GM21526 (cell line): Measurements from ENCODE around the gene COL3A1.

Experiments
- ATAC-seq: cut with Tn5 transposase; IDR thresholded peaks from one replicate; pipeline ENCODE4 v1.9.1; 2021; ENCODE audit warnings: moderate library complexity; ENCODE audit not compliant: unreplicated experiment, low FRiP score

Gene COL3A1

GRCh38 chr2:189014449-189015138 is 40.4 kb downstream of the COL3A1 start:
- no peak for ATAC-seq

- ATAC-seq = no peak
These were observed 41.2 kb downstream of the COL3A1 start for GRCh38 chr2:189015359-189015758.

GRCh38 chr2:189016311-189016861 is 42.2 kb downstream of the COL3A1 start:
- no peak for ATAC-seq

- no peak for ATAC-seq
These were observed 44.5 kb downstream of the COL3A1 start for GRCh38 chr2:189018631-189019030.

- no peak for ATAC-seq
These were observed 46.0 kb downstream of the COL3A1 start for GRCh38 chr2:189020179-189020578.

GRCh38 chr2:189022053-189022481 is 47.9 kb downstream of the COL3A1 start:
- no peak for ATAC-seq

- no peak for ATAC-seq
These were observed 48.3 kb downstream of the COL3A1 start for GRCh38 chr2:189022492-189022891.

- ATAC-seq = peak; percentile 79
These were observed 50.9 kb downstream of the COL3A1 start for GRCh38 chr2:189024901-189025618.

- ATAC-seq = no peak
These were observed 63.3 kb downstream of the COL3A1 start for GRCh38 chr2:189037518-189037917.

GRCh38 chr2:189045836-189046235 is 71.7 kb downstream of the COL3A1 start:
- ATAC-seq = no peak

GRCh38 chr2:189046320-189046719 is 72.1 kb downstream of the COL3A1 start:
- ATAC-seq = no peak

- ATAC-seq = no peak
These were observed 73.2 kb downstream of the COL3A1 start for GRCh38 chr2:189047171-189047888.

GRCh38 chr2:189048189-189048588 is 74.0 kb downstream of the COL3A1 start:
- ATAC-seq = no peak

GRCh38 chr2:189049709-189050164 is 75.6 kb downstream of the COL3A1 start:
- no peak for ATAC-seq

GRCh38 chr2:189050165-189050712 is 76.1 kb downstream of the COL3A1 start:
- no peak for ATAC-seq

- no peak for ATAC-seq
These were observed 82.3 kb downstream of the COL3A1 start for GRCh38 chr2:189056200-189057106.

- no peak for ATAC-seq
These were observed 83.1 kb downstream of the COL3A1 start for GRCh38 chr2:189057316-189057715.

- ATAC-seq = no peak
These were observed 86.0 kb downstream of the COL3A1 start for GRCh38 chr2:189060096-189060642.
